ENCODE results near the gene CA12. TPM values are rescaled to one million over a fixed set of nuclear protein-coding genes. Genes with fewer than 3 reads are reported as not detected.

The CA12 gene
- total and polyA plus RNA-seq, 2 donors (not counting 1 experiment from before 2014, with no cell fraction given): not detected

- no peak for ATAC-seq (ENCODE audit: low read depth)
- WGBS (ENCODE audit: insufficient coverage): no CpG with 5 or more reads among the region's 5 CpGs
- ChIA-PET CTCF (interaction anchor here (0.6 to 2.9 kb wide), 19 partner anchors 11 to 354 kb away, joined by 3 to 26 read pairs (median 4); partner anchors contain the start of gene RPS27L), POLR2A (no interaction called here)
- H3K9me3 ChIP-seq (ENCODE audit: control extremely low read depth in 1 of 3, control insufficient read depth in 2 of 3, insufficient read depth in 1 of 3, low read length in 2 of 3): no peaks in the 10 kb centered on the region
- intact Hi-C loops (cut with micrococcal nuclease): loop anchor here (1.0 to 2.0 kb wide), 2 partner anchors 235 to 354 kb away; no protein-coding TSS in a partner anchor
- H3K79me2 ChIP-seq (ENCODE audit: control insufficient read depth, insufficient read depth, low read length): no peaks in the 10 kb centered on the region
- H3K27me3 ChIP-seq (replicated peaks in 1 of 4; ENCODE audit: control extremely low read depth in 1 of 4, control insufficient read depth in 3 of 4, insufficient read depth in 4 of 4, low read length in 3 of 4): no peaks in the 10 kb centered on the region
- H3K27ac Mint-ChIP-seq: no peak overlapping the region
- H3K36me3 ChIP-seq (replicated peaks in 1 of 2; ENCODE audit: control extremely low read depth in 1 of 2, control insufficient read depth in 1 of 2, extremely low read depth in 1 of 2, insufficient read depth in 2 of 2, low read length in 1 of 2): no peaks in the 10 kb centered on the region
- H3K4me1 Mint-ChIP-seq: peaks cover 11% of the 10 kb centered on the region
- peaks cover 0 to 4% of the 10 kb centered on the region in 2 donors for H3K4me1 ChIP-seq (ENCODE audit: control insufficient read depth in 2 of 2, insufficient read depth in 2 of 2, low read length in 2 of 2)
- H2AFZ ChIP-seq (ENCODE audit: insufficient read depth, low read depth, low read length, poor library complexity, severe bottlenecking): no peak overlapping the region
- no peak for DNase-seq
- H3K4me3 Mint-ChIP-seq: no peak overlapping the region
- H3K9ac ChIP-seq (ENCODE audit: low read length): no peak overlapping the region
- H4K20me1 ChIP-seq (ENCODE audit: control insufficient read depth, insufficient read depth, low read length, poor library complexity, severe bottlenecking): no peaks in the 10 kb centered on the region
- TF ChIP-seq EZH2 (IDR thresholded peaks at IDR 0.05; ENCODE audit: borderline replicate concordance, insufficient read depth, low read depth, low read length, poor library complexity, severe bottlenecking): no peak
- no peak for TF ChIP-seq CTCF (IDR thresholded peaks at IDR 0.05)
- peaks cover 5% of the 10 kb centered on the region for H3K27me3 Mint-ChIP-seq
- no peak overlapping the region for H3K4me2 ChIP-seq (replicated peaks; ENCODE audit: low read depth, low read length, poor library complexity, severe bottlenecking)
- no peak overlapping the region for H3K4me3 ChIP-seq (ENCODE audit: control extremely low read depth in 1 of 5, extremely low read depth in 1 of 5, insufficient read depth in 1 of 5, low read depth in 2 of 5, low read length in 4 of 5)
- H3K27ac ChIP-seq (ENCODE audit: low read length in 2 of 2): no peak overlapping the region
- H3K9me3 Mint-ChIP-seq (ENCODE audit: insufficient read depth): no peaks in the 10 kb centered on the region
These were observed 20.3 kb upstream of the CA12 start for GRCh38 chr15:63401714-63402497.

GRCh38 chr15:63401078-63401477 is 19.4 kb upstream of the CA12 start:
- TF ChIP-seq CTCF (IDR thresholded peaks at IDR 0.05) (no peak), EZH2 (IDR thresholded peaks at IDR 0.05; ENCODE audit: borderline replicate concordance, insufficient read depth, low read depth, low read length, poor library complexity, severe bottlenecking) (no peak)
- Histone ChIP-seq H3K36me3 (replicated peaks in 1 of 2; ENCODE audit: control extremely low read depth in 1 of 2, control insufficient read depth in 1 of 2, extremely low read depth in 1 of 2, insufficient read depth in 2 of 2, low read length in 1 of 2) (no peaks in the 10 kb centered on the region), H3K79me2 (ENCODE audit: control insufficient read depth, insufficient read depth, low read length) (no peaks in the 10 kb centered on the region), H3K4me1 (ENCODE audit: control insufficient read depth in 2 of 2, insufficient read depth in 2 of 2, low read length in 2 of 2) (peaks cover 0 to 2% of the 10 kb centered on the region in 2 donors), H2AFZ (ENCODE audit: insufficient read depth, low read depth, low read length, poor library complexity, severe bottlenecking) (no peak overlapping the region), H3K27ac (ENCODE audit: low read length in 2 of 2) (no peak overlapping the region), H3K4me3 (ENCODE audit: control extremely low read depth in 1 of 5, extremely low read depth in 1 of 5, insufficient read depth in 1 of 5, low read depth in 2 of 5, low read length in 4 of 5) (no peak overlapping the region), H3K4me2 (replicated peaks; ENCODE audit: low read depth, low read length, poor library complexity, severe bottlenecking) (no peak overlapping the region), H3K9me3 (ENCODE audit: control extremely low read depth in 1 of 3, control insufficient read depth in 2 of 3, insufficient read depth in 1 of 3, low read length in 2 of 3) (no peaks in the 10 kb centered on the region), H3K27me3 (replicated peaks in 1 of 4; ENCODE audit: control extremely low read depth in 1 of 4, control insufficient read depth in 3 of 4, insufficient read depth in 4 of 4, low read length in 3 of 4) (peaks cover 0 to 1% (median 0%) of the 10 kb centered on the region in 4 experiments), H3K9ac (ENCODE audit: low read length) (no peak overlapping the region), H4K20me1 (ENCODE audit: control insufficient read depth, insufficient read depth, low read length, poor library complexity, severe bottlenecking) (no peaks in the 10 kb centered on the region)
- no peak for ATAC-seq (ENCODE audit: low read depth)
- peaks cover 5% of the 10 kb centered on the region for H3K27me3 Mint-ChIP-seq
- intact Hi-C loops (cut with micrococcal nuclease): no loop called here
- WGBS (ENCODE audit: insufficient coverage): no CpG with 5 or more reads among the region's 2 CpGs
- H3K9me3 Mint-ChIP-seq (ENCODE audit: insufficient read depth): no peaks in the 10 kb centered on the region
- no peak overlapping the region for H3K27ac Mint-ChIP-seq
- CTCF ChIA-PET: interaction anchor here (0.6 to 2.9 kb wide), 7 partner anchors 109 to 667 kb away, joined by 3 to 26 read pairs (median 3); no protein-coding TSS in a partner anchor
- no peak overlapping the region for H3K4me3 Mint-ChIP-seq
- H3K4me1 Mint-ChIP-seq: peaks cover 7% of the 10 kb centered on the region
- POLR2A ChIA-PET: no interaction called here
- DNase-seq: no peak
